Panc1 (cell line): Measurements from ENCODE around the gene FKBP1A. TPM values are rescaled to one million over a fixed set of nuclear protein-coding genes. Genes with fewer than 3 reads are reported as not detected.

Experiments used
- ATAC-seq: fragments of 200-7000 bp; cut with Tn5 transposase; 2 replicates; pipeline ENCODE4 v1.9.1; 2020; ENCODE audit warnings: mild to moderate bottlenecking, moderate library complexity
- BruUV-seq: library from RNA; stranded (reverse); fragments of 400-500 nt; replicated peaks from 2 replicates; lab custom pipeline; 2021; lab: Mats Ljungman, UMichigan
- CTCF ChIA-PET: fragments of 300-600 bp; sonication (Branson Sonifier 250); formaldehyde crosslinking; loops from one replicate; lab custom pipeline; 2022; ENCODE audit warnings: antibody characterized with exemption; lab: Charles Lee
- POLR2A ChIA-PET: fragments of 300-600 bp; sonication (Branson Sonifier 250); formaldehyde crosslinking; loops from one replicate; lab custom pipeline; 2022; ENCODE audit warnings: antibody characterized with exemption; lab: Charles Lee
- DNase-seq: peaks from one replicate; pipeline ENCODE4 v3.0.0-alpha.2; 2010; ENCODE audit warnings: low read depth, low spot score
- H3K27ac ChIP-seq: 2 replicates; pipeline ENCODE4 v1.5.1; 2011; ENCODE audit warnings: mild to moderate bottlenecking, low read length, inconsistent platforms
- H3K27me3 ChIP-seq: fragments of 200-500 bp; sonication (Bioruptor generic); 2 replicates; pipeline ENCODE4 v1.6.0; 2014; ENCODE audit warnings: low read length, inconsistent platforms; ENCODE audit not compliant: control insufficient read depth, insufficient read depth
- H3K36me3 ChIP-seq: fragments of 200-500 bp; sonication (Bioruptor generic); 2 replicates; pipeline ENCODE4 v1.5.1; 2014; ENCODE audit warnings: inconsistent platforms, mild to moderate bottlenecking, low read length, moderate library complexity; ENCODE audit not compliant: control insufficient read depth, insufficient read depth
- H3K4me1 ChIP-seq: 2 replicates; pipeline ENCODE4 v1.5.1; 2011; ENCODE audit warnings: inconsistent platforms, mild to moderate bottlenecking, low read length, moderate library complexity; ENCODE audit not compliant: control insufficient read depth, insufficient read depth
- H3K4me3 ChIP-seq, 2 experiments: 2 replicates each; pipeline ENCODE4 v1.5.1; 2011 to 2012; ENCODE audit warnings: low read depth in 2 of 2, low read length in 2 of 2, mild to moderate bottlenecking in 2 of 2, inconsistent platforms in 1 of 2, moderate library complexity in 1 of 2
- H3K9me3 ChIP-seq: fragments of 200-500 bp; sonication (Bioruptor generic); 2 replicates; pipeline ENCODE4 v1.5.1; 2014; ENCODE audit warnings: low read depth, mild to moderate bottlenecking, inconsistent platforms, low read length, moderate library complexity; ENCODE audit not compliant: control insufficient read depth, insufficient read depth
- CTCF ChIP-seq: fragments of 450-650 bp; IDR thresholded peaks from 2 replicates; pipeline ENCODE4 v1.5.1; 2017; ENCODE audit warnings: mild to moderate bottlenecking
- POLR2AphosphoS5 ChIP-seq: IDR thresholded peaks from 2 replicates; pipeline ENCODE4 v1.6.1; 2012; ENCODE audit warnings: mild to moderate bottlenecking, low read depth, low read length, moderate library complexity
- SIN3A ChIP-seq: IDR thresholded peaks from 2 replicates; pipeline ENCODE4 v1.6.1; 2012; ENCODE audit warnings: low read depth, mild to moderate bottlenecking, low read length, moderate library complexity, borderline replicate concordance; ENCODE audit not compliant: insufficient read depth
- TCF7L2 ChIP-seq: IDR thresholded peaks from 2 replicates; pipeline ENCODE4 v1.6.1; 2011; ENCODE audit warnings: mild to moderate bottlenecking, low read depth, low read length, inconsistent platforms
- in situ Hi-C: cut with HindIII; loops from 2 replicates; pipeline ENCODE4 v1.10.0; 2016; ENCODE audit warnings: low sequenced_read_pairs, low pct_unique_long_range_greater_than_20kb
- intact Hi-C: fragments of 100-400 bp; cut with micrococcal nuclease; formaldehyde crosslinking; loops from one replicate; pipeline ENCODE4 v1.10.0; 2022; ENCODE audit not compliant: unreplicated experiment
- total RNA-seq: library from RNA; stranded (reverse); gene quantifications from one replicate; pipeline ENCODE4 v1.2.1, GENCODE V29; 2021; ENCODE audit not compliant: unreplicated experiment
- TF ChIP-seq, protein P1 (sequence below), 2 experiments: IDR thresholded peaks; 2 replicates each; pipeline ENCODE4 v1.6.1; 2011 to 2012; ENCODE audit warnings: low read depth in 2 of 2, control low read depth in 1 of 2, low read length in 1 of 2, mild to moderate bottlenecking in 1 of 2, moderate library complexity in 1 of 2; ENCODE audit not compliant: insufficient read depth in 1 of 2

The FKBP1A gene
- total RNA-seq, 1 experiment from 2014 or later = 695 TPM

DNA sequence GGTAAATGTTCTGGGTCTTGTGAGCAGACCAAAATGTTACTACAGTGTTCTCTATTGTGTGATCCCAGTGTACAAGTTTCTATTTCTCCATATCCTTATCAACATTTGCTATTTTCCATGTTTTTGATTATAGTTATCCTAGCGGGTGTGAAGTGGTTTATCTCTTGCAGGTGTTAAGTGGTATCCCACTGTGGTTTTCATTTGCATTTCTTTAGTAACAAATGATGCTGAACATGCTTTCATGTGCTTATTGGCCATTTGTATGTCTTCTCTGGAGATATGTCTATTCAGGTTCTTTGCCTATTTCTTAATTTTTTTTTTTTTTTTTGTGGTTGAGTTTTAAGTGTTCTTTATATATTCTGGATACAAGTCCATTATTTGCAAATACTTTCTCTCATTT is 38.3 kb upstream of the FKBP1A start:
- in situ Hi-C loops = no loop called here
- POLR2A ChIA-PET = no interaction called here
- H3K4me1 ChIP-seq = peaks cover 21% of the 10 kb centered on the region

DNA sequence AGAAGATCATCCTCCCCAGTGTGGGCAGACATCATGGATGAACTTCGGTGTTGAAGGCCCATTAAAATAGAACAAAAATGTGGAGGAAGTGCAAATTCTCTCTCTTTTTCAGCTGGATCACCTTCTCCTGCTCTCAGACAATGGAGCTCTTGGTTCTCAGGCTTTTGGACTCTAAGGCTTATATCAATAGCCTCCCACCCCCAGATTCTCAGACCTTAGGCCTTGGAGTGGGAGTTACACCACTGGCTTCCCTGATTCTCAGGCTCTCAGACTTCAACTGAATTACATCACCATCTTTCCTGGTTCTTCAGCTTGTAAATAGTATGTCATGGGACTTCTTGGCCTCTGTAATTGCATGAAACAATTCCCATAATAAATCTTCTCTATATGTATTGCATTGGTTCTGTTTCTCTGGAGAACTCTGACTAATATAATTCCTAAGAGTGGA is 37.2 kb upstream of the FKBP1A start:
- in situ Hi-C loops = no loop called here
- peaks cover 32% of the 10 kb centered on the region for H3K4me1 ChIP-seq
- ATAC-seq = no peak
- H3K9me3 ChIP-seq = peaks cover 27% of the 10 kb centered on the region; the same call in 1 of the 2 replicates
- intact Hi-C loops = loop anchor here (10.0 kb wide), 1 partner anchor 55 kb away; no protein-coding TSS in a partner anchor
- ChIA-PET CTCF (no interaction called here), POLR2A (no interaction called here)
- no peak overlapping the region for H3K4me3 ChIP-seq
- no peaks in the 10 kb centered on the region for H3K36me3 ChIP-seq
- DNase-seq = no peak
- H3K27me3 ChIP-seq = no peaks in the 10 kb centered on the region
- H3K27ac ChIP-seq = peak overlapping the region; percentile 78
- BruUV-seq = no TSS peak
- TF ChIP-seq, protein P1, sequence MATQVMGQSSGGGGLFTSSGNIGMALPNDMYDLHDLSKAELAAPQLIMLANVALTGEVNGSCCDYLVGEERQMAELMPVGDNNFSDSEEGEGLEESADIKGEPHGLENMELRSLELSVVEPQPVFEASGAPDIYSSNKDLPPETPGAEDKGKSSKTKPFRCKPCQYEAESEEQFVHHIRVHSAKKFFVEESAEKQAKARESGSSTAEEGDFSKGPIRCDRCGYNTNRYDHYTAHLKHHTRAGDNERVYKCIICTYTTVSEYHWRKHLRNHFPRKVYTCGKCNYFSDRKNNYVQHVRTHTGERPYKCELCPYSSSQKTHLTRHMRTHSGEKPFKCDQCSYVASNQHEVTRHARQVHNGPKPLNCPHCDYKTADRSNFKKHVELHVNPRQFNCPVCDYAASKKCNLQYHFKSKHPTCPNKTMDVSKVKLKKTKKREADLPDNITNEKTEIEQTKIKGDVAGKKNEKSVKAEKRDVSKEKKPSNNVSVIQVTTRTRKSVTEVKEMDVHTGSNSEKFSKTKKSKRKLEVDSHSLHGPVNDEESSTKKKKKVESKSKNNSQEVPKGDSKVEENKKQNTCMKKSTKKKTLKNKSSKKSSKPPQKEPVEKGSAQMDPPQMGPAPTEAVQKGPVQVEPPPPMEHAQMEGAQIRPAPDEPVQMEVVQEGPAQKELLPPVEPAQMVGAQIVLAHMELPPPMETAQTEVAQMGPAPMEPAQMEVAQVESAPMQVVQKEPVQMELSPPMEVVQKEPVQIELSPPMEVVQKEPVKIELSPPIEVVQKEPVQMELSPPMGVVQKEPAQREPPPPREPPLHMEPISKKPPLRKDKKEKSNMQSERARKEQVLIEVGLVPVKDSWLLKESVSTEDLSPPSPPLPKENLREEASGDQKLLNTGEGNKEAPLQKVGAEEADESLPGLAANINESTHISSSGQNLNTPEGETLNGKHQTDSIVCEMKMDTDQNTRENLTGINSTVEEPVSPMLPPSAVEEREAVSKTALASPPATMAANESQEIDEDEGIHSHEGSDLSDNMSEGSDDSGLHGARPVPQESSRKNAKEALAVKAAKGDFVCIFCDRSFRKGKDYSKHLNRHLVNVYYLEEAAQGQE (IDR thresholded peaks at IDR 0.05; ENCODE audit: insufficient read depth in 1 of 2, low read depth in 2 of 2, low read length in 1 of 2) = no peak
- no peak for TF ChIP-seq CTCF
- no peak for TF ChIP-seq TCF7L2
- no peak for TF ChIP-seq SIN3A
- TF ChIP-seq POLR2AphosphoS5 = no peak

More for the DNA sequence above, 38.3 kb upstream of the FKBP1A start:
- CTCF ChIA-PET = no interaction called here
- H3K27me3 ChIP-seq = no peaks in the 10 kb centered on the region
- BruUV-seq = no TSS peak
- ATAC-seq = no peak
- no peak for DNase-seq
- TF ChIP-seq, protein P1 (IDR thresholded peaks at IDR 0.05; ENCODE audit: insufficient read depth in 1 of 2, low read depth in 2 of 2, low read length in 1 of 2) = no peak
- no peak for TF ChIP-seq CTCF
- TF ChIP-seq POLR2AphosphoS5 = no peak
- no peak for TF ChIP-seq SIN3A
- TF ChIP-seq TCF7L2 = no peak
- no peaks in the 10 kb centered on the region for H3K36me3 ChIP-seq
- no peak overlapping the region for H3K4me3 ChIP-seq
- intact Hi-C loops = loop anchor here (10.0 kb wide), 1 partner anchor 56 kb away; no protein-coding TSS in a partner anchor
- peak overlapping the region; percentile 62; the same call in 1 of the 2 replicates for H3K27ac ChIP-seq
- H3K9me3 ChIP-seq = peaks cover 30% of the 10 kb centered on the region; the same call in 1 of the 2 replicates
